Pancreas (tissue), 10 donors: ENCODE data around the gene IRF8. TPM values are rescaled to one million over a fixed set of nuclear protein-coding genes. Genes with fewer than 3 reads are reported as not detected.
A peak's percentile ranks its signal among the peaks of the same experiment; 100 is the strongest.

Source experiments
- ATAC-seq, 4 donors: fragments of 200-7000 bp; cut with Tn5 transposase; one replicate each; pipeline versions ENCODE4 v1.8.0 to v1.9.1; 2020; ENCODE audit warnings: mild to moderate bottlenecking in 4 of 4, moderate library complexity in 4 of 4
- DNase-seq, 6 donors: peaks; one replicate each; pipeline ENCODE4 v3.0.0-alpha.2; 2020
- FAIRE-seq: peaks from 2 replicates; lab custom pipeline; 2012; peaks lifted over from hg19 to GRCh38; lab: Jason Lieb, UNC
- H3K27ac ChIP-seq, 4 donors: fragments of 200-600 bp; sonication (generic); 1 replicate in 3 of 4; 2 replicates in 1 of 4; pipeline versions ENCODE4 v1.5.0 to v1.8.0; 2020
- H3K27me3 ChIP-seq, 4 donors: fragments of 200-600 bp; one replicate each; pipeline ENCODE4 v1.8.0; 2021
- H3K36me3 ChIP-seq, 3 donors: fragments of 200-600 bp; sonication (generic) in 1 of 3; one replicate each; pipeline versions ENCODE4 v1.5.0 to v1.8.0; 2020 to 2021
- H3K4me1 ChIP-seq, 3 donors: fragments of 200-600 bp; one replicate each; pipeline ENCODE4 v1.8.0; 2021
- H3K4me3 ChIP-seq, 4 donors: fragments of 200-600 bp; sonication (generic) in 2 of 4; one replicate each; pipeline versions ENCODE4 v1.5.0 to v1.8.0; 2020 to 2021
- H3K9me3 ChIP-seq, 4 donors: fragments of 200-600 bp; one replicate each; pipeline ENCODE4 v1.8.0; 2021
- WGBS, 2 donors: extraction: QIAGEN DNeasy Blood & Tissue Kit; methylation state at CpG; one replicate each; pipeline ENCODE4 v1.1.7; 2013; 5-methylcytosine and 5-hydroxymethylcytosine counted together
- intact Hi-C, 3 donors: fragments of 100-400 bp; cut with DNase I; formaldehyde crosslinking; loops; one replicate each; pipeline versions ENCODE4 v1.11.1 to v1.14.2; 2022
- polyA plus RNA-seq, 2 donors: library from polyadenylated mRNA; stranded (reverse); fragments of 200-250 nt; gene quantifications; one replicate each; pipeline ENCODE4 v1.2.3, GENCODE V29; 2013
- total RNA-seq, 6 donors: library from RNA; stranded (reverse); fragmentation: NEBNext Ultra II Directional in 4 of 6; extraction: Animal tissue kit (Norgen Biotek cat#: 25700) in 4 of 6; gene quantifications; one replicate each; pipeline versions ENCODE4 v1.2.1 to v1.2.4, GENCODE V29; 2021 to 2023
- TF ChIP-seq, protein P1 (sequence below), 4 donors: fragments of 200-600 bp; sonication (generic) in 3 of 4; IDR thresholded peaks; one replicate each; pipeline versions ENCODE4 v1.5.0 to v1.8.0; 2021; ENCODE audit warnings: antibody characterized with exemption in 4 of 4
- donor health status: healthy with polysubstance abuse.
- donor health status: DM: no; HTN: no; CAD: no; lungs with moderate emphysema.
- donor health status: DM: no; HTN: no; CAD: no.
- donor health status: control.
- donor health status: control.
- donor health status: Bipolar disorder and iron deficiency.
- donor health status: DM: yes; HTN: yes; CAD: no.
- donor health status: DM: no; HTN: no; CAD: no.
- donor health status: DM: no; HTN: no; CAD: no.
- donor health status: DM: yes; HTN: yes; CAD: no.

The IRF8 gene, protein sequence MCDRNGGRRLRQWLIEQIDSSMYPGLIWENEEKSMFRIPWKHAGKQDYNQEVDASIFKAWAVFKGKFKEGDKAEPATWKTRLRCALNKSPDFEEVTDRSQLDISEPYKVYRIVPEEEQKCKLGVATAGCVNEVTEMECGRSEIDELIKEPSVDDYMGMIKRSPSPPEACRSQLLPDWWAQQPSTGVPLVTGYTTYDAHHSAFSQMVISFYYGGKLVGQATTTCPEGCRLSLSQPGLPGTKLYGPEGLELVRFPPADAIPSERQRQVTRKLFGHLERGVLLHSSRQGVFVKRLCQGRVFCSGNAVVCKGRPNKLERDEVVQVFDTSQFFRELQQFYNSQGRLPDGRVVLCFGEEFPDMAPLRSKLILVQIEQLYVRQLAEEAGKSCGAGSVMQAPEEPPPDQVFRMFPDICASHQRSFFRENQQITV
- total RNA-seq (10 to 100 TPM in 3 of 6 donors, 1 to 10 TPM in 3; 2.3 to 18.2 (median 9.8) TPM), polyA plus RNA-seq (1 to 10 TPM in 1 of 2 donors, under 1 TPM in 1; 0.92 to 1.7 TPM)

GRCh38 chr16:85898521-85899442, at the start of gene IRF8:
IRF8 (plus strand) TSS chr16:85899162; CDS start chr16:85903016, 3,854 bp downstream.
- TF ChIP-seq, protein P1, sequence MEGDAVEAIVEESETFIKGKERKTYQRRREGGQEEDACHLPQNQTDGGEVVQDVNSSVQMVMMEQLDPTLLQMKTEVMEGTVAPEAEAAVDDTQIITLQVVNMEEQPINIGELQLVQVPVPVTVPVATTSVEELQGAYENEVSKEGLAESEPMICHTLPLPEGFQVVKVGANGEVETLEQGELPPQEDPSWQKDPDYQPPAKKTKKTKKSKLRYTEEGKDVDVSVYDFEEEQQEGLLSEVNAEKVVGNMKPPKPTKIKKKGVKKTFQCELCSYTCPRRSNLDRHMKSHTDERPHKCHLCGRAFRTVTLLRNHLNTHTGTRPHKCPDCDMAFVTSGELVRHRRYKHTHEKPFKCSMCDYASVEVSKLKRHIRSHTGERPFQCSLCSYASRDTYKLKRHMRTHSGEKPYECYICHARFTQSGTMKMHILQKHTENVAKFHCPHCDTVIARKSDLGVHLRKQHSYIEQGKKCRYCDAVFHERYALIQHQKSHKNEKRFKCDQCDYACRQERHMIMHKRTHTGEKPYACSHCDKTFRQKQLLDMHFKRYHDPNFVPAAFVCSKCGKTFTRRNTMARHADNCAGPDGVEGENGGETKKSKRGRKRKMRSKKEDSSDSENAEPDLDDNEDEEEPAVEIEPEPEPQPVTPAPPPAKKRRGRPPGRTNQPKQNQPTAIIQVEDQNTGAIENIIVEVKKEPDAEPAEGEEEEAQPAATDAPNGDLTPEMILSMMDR (IDR thresholded peaks at IDR 0.05): no peak
- peak; percentile 54 to 88 (median 82) for DNase-seq
- H3K4me1 ChIP-seq: peaks cover 0 to 13% (median 10%) of the 10 kb centered on the region in 3 donors
- peak; percentile 76 to 85 (median 82) for ATAC-seq
- no peaks in the 10 kb centered on the region for H3K36me3 ChIP-seq
- no peaks in the 10 kb centered on the region for H3K9me3 ChIP-seq
- FAIRE-seq: no peak
- no peaks in the 10 kb centered on the region for H3K27me3 ChIP-seq
- H3K4me3 ChIP-seq: peak within 1 kb of the TSS; percentile 24 to 69 (median 44)
- intact Hi-C loops: no loop called here
- 2 to 3% methylated on average over 90 to 102 of the region's 102 CpGs for WGBS, 2 donors
- peak within 1 kb of the TSS in 3 of 4 donors; percentile 19 to 41 (median 24) for H3K27ac ChIP-seq

- Histone ChIP-seq H3K9me3 (no peaks in the 10 kb centered on the region), H3K4me3 (no peak overlapping the region), H3K4me1 (no peaks in the 10 kb centered on the region), H3K27me3 (peaks cover 0 to 13% (median 0%) of the 10 kb centered on the region in 4 donors), H3K36me3 (no peaks in the 10 kb centered on the region), H3K27ac (no peak overlapping the region)
- WGBS, 2 donors: 62 to 83% methylated on average over 8 of the region's 8 CpGs
- no peak for FAIRE-seq
- DNase-seq: no peak
- intact Hi-C loops: no loop called here
- TF ChIP-seq, protein P1 (IDR thresholded peaks at IDR 0.05): no peak
- no peak for ATAC-seq
Measured at GRCh38 chr16:85849388-85849787, 49.6 kb upstream of the IRF8 start.

DNA sequence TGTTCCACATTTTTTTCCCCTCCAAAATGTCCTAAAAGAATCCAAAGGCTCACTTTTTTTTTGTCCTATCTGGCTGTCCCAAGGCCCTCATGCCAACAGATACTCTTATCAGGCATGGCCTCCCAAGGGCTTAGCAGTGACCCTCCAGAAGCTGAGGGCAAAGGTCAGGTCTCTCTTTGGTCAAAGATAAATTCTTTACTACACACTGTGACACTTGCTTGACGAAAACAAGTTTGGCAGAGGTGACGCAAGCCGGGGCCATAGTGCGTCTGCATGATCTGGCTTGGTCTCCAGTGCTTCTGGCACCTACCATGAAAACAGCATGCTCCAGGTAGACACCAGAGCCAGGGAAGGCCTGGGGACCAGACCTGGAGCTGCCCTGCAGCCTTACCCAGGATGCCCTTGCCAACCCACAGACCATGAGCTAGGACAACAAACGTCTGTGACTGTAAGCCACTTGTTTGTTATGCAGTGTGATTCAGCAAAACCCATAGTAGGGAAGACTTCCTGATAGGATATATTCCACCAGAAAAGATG, 48.5 kb upstream of the IRF8 start:
- TF ChIP-seq, protein P1 (IDR thresholded peaks at IDR 0.05): no peak
- WGBS, 2 donors: 41 to 48% methylated on average over 5 of the region's 5 CpGs
- Histone ChIP-seq H3K27ac (no peak overlapping the region), H3K4me1 (no peaks in the 10 kb centered on the region), H3K27me3 (peaks cover 0 to 13% (median 0%) of the 10 kb centered on the region in 4 donors), H3K9me3 (no peaks in the 10 kb centered on the region), H3K36me3 (no peaks in the 10 kb centered on the region), H3K4me3 (no peak overlapping the region)
- intact Hi-C loops: no loop called here
- FAIRE-seq (no peak), DNase-seq (no peak), ATAC-seq (no peak)

DNA sequence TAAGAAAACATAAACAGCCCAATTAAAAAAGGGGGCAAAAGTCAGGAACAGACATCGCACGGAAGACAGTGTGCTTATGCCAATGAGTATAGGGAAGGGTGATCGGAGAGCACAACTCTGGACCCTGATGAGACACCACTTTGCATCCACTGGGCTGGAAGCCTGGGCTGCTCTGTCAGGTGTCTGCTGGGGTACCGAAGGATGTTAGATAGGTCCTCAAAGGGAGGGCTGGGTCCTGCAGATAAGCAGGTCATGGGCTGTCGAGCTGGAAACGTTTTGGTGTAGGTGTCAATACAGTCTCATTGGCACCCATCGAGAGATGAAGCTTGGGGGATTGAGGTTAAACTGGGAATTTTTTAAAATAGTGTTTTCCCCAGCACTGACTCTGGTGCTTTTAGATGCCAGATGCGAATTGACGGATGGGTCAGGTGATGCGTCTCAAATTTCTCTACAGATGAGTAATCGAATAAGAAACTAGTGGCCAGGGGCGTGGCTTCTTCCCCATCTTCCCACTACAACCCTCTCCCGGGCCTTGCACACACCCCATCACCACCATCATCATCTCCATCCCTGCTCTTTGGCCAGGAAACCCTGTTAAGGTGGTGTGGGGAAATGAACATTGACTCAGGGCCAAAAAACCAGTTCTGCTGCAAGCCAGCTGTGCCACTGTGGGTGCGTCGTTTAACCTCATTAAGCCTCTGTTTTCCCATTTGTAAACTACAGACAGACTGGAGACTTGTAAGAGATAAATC, 47.8 kb upstream of the IRF8 start:
- H3K4me1 ChIP-seq: no peaks in the 10 kb centered on the region
- TF ChIP-seq, protein P1 (IDR thresholded peaks at IDR 0.05): no peak
- intact Hi-C loops: no loop called here
- 63 to 70% methylated on average over 15 of the region's 15 CpGs for WGBS, 2 donors
- no peak for FAIRE-seq
- no peaks in the 10 kb centered on the region for H3K9me3 ChIP-seq
- ATAC-seq: no peak
- no peak overlapping the region for H3K27ac ChIP-seq
- DNase-seq: no peak
- H3K36me3 ChIP-seq: no peaks in the 10 kb centered on the region
- no peak overlapping the region for H3K4me3 ChIP-seq
- peaks cover 0 to 10% (median 0%) of the 10 kb centered on the region in 4 donors for H3K27me3 ChIP-seq
